ENCODE results near the gene ZNF629. TPM values are rescaled to one million over a fixed set of nuclear protein-coding genes. Genes with fewer than 3 reads are reported as not detected.

ZNF629 gene
- total RNA-seq, 5 donors from 2014 or later (not counting 1 experiment from before 2014, with no cell fraction given), result 2.4 to 7.6 (median 4.4) TPM

DNA sequence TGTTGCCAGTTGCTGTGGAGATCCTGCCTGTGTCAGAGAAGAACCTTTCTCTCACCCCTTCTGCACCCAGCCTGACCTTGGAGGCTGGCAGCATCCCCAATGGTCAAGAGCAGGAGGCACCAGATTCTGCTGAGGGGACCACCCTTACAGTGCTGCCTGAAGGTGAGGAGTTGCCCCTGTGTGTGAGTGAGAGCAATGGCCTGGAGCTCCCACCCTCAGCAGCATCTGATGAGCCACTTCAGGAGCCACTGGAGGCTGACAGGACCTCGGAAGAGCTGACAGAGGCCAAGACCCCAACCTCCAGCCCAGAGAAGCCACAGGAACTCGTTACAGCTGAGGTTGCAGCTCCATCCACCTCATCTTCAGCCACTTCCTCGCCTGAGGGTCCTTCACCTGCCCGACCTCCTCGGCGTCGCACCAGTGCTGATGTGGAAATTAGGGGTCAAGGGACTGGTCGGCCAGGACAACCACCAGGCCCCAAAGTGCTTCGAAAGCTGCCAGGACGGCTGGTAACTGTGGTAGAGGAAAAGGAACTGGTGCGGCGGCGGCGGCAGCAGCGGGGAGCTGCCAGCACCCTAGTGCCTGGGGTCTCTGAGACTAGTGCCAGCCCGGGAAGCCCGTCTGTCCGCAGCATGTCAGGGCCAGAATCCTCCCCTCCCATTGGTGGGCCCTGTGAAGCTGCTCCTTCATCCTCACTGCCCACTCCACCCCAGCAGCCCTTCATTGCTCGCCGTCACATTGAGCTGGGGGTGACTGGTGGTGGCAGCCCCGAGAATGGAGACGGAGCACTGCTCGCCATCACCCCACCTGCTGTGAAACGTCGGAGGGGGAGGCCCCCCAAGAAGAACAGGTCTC is 49.0 kb downstream of the ZNF629 start:
- Histone ChIP-seq H3K4me1 (ENCODE audit: control insufficient read depth in 1 of 2, extremely low read depth in 1 of 2, insufficient read depth in 2 of 2, low read length in 2 of 2) (no peaks in the 10 kb centered on the region), H3K4me3 (ENCODE audit: control insufficient read depth in 1 of 2, extremely low read depth in 1 of 2, low read length in 1 of 2) (no peak overlapping the region), H3K27me3 (replicated peaks in 1 of 2; ENCODE audit: control insufficient read depth in 2 of 2, extremely low read depth in 1 of 2, insufficient read depth in 2 of 2, low read length in 1 of 2) (no peaks in the 10 kb centered on the region), H3K9me3 (no peaks in the 10 kb centered on the region), H3K27ac (ENCODE audit: low read length) (no peak overlapping the region), H3K36me3 (ENCODE audit: control insufficient read depth in 2 of 2, extremely low read depth in 1 of 2, insufficient read depth in 1 of 2, low read length in 1 of 2) (peaks cover 30 to 70% of the 10 kb centered on the region in 2 donors)
- peaks cover 9 to 21% (median 14%) of the 10 kb centered on the region in 3 donors for H3K4me1 Mint-ChIP-seq
- ChIA-PET POLR2A (no interaction called here), CTCF (no interaction called here)
- H3K27ac Mint-ChIP-seq, result no peak overlapping the region
- H3K27me3 Mint-ChIP-seq, result no peaks in the 10 kb centered on the region
- ATAC-seq (replicated peaks in 1 of 4), result no peak
- no peak overlapping the region for H3K4me3 Mint-ChIP-seq
- no peaks in the 10 kb centered on the region for H3K9me3 Mint-ChIP-seq
- peaks cover 52% of the 10 kb centered on the region for H3K36me3 Mint-ChIP-seq
- WGBS (ENCODE audit: insufficient coverage), result 100% methylated on average over 11 of the region's 25 CpGs
- no peak for DNase-seq

DNA sequence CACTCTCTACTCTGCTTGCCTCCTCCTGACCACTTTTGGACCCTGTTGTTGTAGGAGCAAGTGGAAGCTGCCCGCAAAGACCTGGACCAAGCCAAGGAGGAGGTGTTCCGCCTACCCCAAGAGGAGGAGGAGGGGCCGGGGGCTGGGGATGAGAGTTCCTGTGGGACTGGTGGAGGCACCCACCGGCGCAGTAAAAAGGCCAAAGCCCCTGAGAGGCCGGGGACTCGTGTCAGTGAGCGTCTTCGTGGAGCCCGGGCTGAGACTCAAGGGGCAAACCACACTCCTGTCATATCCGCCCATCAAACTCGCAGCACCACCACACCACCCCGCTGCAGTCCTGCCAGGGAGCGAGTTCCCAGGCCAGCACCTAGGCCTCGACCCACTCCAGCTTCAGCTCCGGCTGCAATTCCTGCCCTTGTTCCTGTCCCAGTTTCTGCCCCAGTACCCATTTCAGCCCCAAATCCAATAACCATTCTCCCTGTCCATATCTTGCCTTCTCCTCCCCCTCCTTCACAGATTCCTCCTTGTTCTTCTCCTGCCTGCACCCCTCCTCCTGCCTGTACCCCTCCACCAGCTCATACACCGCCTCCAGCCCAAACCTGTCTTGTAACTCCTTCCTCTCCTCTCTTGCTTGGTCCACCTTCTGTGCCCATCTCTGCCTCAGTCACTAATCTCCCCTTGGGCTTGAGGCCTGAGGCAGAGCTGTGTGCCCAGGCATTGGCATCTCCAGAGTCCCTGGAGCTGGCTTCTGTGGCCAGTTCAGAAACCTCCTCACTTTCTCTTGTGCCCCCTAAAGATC is 49.8 kb downstream of the ZNF629 start:
- POLR2A ChIA-PET, result interaction anchor here in 1 of 2 donors (0.6 kb wide), 1 partner anchor 12 kb away, joined by 4 read pairs; no protein-coding TSS in a partner anchor
- peaks cover 55% of the 10 kb centered on the region for H3K36me3 Mint-ChIP-seq
- no peak for DNase-seq
- peak overlapping the region in 1 of 2 donors; percentile 44 for H3K27ac Mint-ChIP-seq
- Histone ChIP-seq H3K9me3 (no peaks in the 10 kb centered on the region), H3K4me1 (ENCODE audit: control insufficient read depth in 1 of 2, extremely low read depth in 1 of 2, insufficient read depth in 2 of 2, low read length in 2 of 2) (no peaks in the 10 kb centered on the region), H3K4me3 (ENCODE audit: control insufficient read depth in 1 of 2, extremely low read depth in 1 of 2, low read length in 1 of 2) (no peak overlapping the region), H3K27me3 (replicated peaks in 1 of 2; ENCODE audit: control insufficient read depth in 2 of 2, extremely low read depth in 1 of 2, insufficient read depth in 2 of 2, low read length in 1 of 2) (no peaks in the 10 kb centered on the region), H3K27ac (ENCODE audit: low read length) (no peak overlapping the region), H3K36me3 (ENCODE audit: control insufficient read depth in 2 of 2, extremely low read depth in 1 of 2, insufficient read depth in 1 of 2, low read length in 1 of 2) (peaks cover 30 to 70% of the 10 kb centered on the region in 2 donors)
- H3K9me3 Mint-ChIP-seq, result no peaks in the 10 kb centered on the region
- H3K27me3 Mint-ChIP-seq, result no peaks in the 10 kb centered on the region
- no peak for ATAC-seq (replicated peaks in 1 of 4)
- peaks cover 9 to 19% (median 14%) of the 10 kb centered on the region in 3 donors for H3K4me1 Mint-ChIP-seq
- WGBS (ENCODE audit: insufficient coverage), result 94% methylated on average over 16 of the region's 17 CpGs
- H3K4me3 Mint-ChIP-seq, result no peak overlapping the region
- CTCF ChIA-PET, result no interaction called here

DNA sequence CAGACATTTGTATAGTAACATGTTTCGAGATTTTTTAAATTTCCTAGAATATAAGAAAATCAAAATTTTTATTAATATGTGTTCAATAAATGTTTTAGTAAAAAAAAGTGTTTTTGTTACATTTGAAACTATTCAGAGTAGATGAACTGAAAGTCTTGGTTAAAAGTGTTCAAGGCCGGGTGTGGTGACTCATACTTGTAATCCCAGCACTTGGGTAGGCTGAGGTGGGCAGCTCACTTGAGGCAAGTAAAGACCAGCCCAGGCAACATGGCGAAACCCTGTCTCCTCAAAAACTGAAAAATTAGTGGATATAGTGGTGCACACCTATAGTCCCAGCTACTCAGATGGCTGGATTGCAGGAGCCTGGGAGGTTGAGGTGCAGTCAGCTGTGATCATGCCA is 55.6 kb downstream of the ZNF629 start:
- Histone ChIP-seq H3K27me3 (replicated peaks in 1 of 2; ENCODE audit: control insufficient read depth in 2 of 2, extremely low read depth in 1 of 2, insufficient read depth in 2 of 2, low read length in 1 of 2) (no peaks in the 10 kb centered on the region), H3K4me1 (ENCODE audit: control insufficient read depth in 1 of 2, extremely low read depth in 1 of 2, insufficient read depth in 2 of 2, low read length in 2 of 2) (no peaks in the 10 kb centered on the region), H3K36me3 (ENCODE audit: control insufficient read depth in 2 of 2, extremely low read depth in 1 of 2, insufficient read depth in 1 of 2, low read length in 1 of 2) (peaks cover 11 to 65% of the 10 kb centered on the region in 2 donors), H3K4me3 (ENCODE audit: control insufficient read depth in 1 of 2, extremely low read depth in 1 of 2, low read length in 1 of 2) (no peak overlapping the region), H3K9me3 (no peaks in the 10 kb centered on the region), H3K27ac (ENCODE audit: low read length) (no peak overlapping the region)
- CTCF ChIA-PET, result no interaction called here
- Mint-ChIP-seq H3K4me1 (peaks cover 0 to 5% (median 2%) of the 10 kb centered on the region in 3 donors), H3K4me3 (no peak overlapping the region), H3K9me3 (no peaks in the 10 kb centered on the region), H3K27ac (no peak overlapping the region), H3K27me3 (no peaks in the 10 kb centered on the region), H3K36me3 (peaks cover 42% of the 10 kb centered on the region)
- ATAC-seq (replicated peaks in 1 of 4) (no peak), DNase-seq (no peak)
- 50% methylated on average over 1 of the region's 3 CpGs for WGBS (ENCODE audit: insufficient coverage)
- POLR2A ChIA-PET, result no interaction called here

DNA sequence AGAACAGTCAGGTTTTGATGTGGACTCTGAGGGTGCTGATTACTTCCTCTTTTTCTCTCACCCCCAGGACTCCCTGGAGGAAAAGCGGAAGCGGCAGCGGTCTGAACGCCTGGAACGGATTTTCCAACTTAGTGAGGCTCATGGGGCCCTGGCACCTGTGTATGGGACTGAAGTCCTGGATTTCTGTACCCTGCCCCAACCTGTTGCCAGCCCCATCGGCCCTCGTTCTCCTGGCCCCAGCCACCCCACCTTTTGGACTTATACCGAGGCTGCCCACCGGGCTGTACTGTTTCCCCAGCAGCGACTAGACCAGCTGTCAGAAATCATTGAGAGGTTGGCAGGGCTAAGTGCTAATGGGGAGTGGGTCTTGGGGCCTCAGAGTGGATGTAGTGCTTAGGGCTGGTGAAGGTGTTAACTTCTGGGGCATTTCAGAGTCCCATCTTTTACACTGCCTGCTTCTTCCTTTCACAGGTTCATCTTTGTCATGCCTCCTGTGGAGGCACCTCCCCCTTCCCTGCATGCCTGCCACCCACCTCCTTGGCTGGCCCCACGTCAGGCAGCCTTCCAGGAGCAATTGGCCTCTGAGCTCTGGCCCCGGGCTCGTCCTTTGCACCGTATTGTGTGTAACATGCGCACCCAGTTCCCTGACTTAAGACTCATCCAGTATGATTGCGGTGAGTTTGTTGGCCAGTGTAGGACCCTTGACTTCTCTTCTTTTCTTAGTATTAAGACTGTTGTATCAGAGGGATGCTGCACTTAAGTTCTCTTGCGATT is 57.9 kb downstream of the ZNF629 start:
- Histone ChIP-seq H3K4me1 (ENCODE audit: control insufficient read depth in 1 of 2, extremely low read depth in 1 of 2, insufficient read depth in 2 of 2, low read length in 2 of 2) (no peaks in the 10 kb centered on the region), H3K9me3 (no peaks in the 10 kb centered on the region), H3K4me3 (ENCODE audit: control insufficient read depth in 1 of 2, extremely low read depth in 1 of 2, low read length in 1 of 2) (no peak overlapping the region), H3K36me3 (ENCODE audit: control insufficient read depth in 2 of 2, extremely low read depth in 1 of 2, insufficient read depth in 1 of 2, low read length in 1 of 2) (peaks cover 15 to 69% of the 10 kb centered on the region in 2 donors), H3K27me3 (replicated peaks in 1 of 2; ENCODE audit: control insufficient read depth in 2 of 2, extremely low read depth in 1 of 2, insufficient read depth in 2 of 2, low read length in 1 of 2) (no peaks in the 10 kb centered on the region), H3K27ac (ENCODE audit: low read length) (no peak overlapping the region)
- peaks cover 44% of the 10 kb centered on the region for H3K36me3 Mint-ChIP-seq
- peaks cover 2 to 6% (median 5%) of the 10 kb centered on the region in 3 donors for H3K4me1 Mint-ChIP-seq
- DNase-seq, result no peak
- WGBS (ENCODE audit: insufficient coverage), result 86% methylated on average over 3 of the region's 17 CpGs
- CTCF ChIA-PET, result no interaction called here
- H3K4me3 Mint-ChIP-seq, result no peak overlapping the region
- POLR2A ChIA-PET, result interaction anchor here in 1 of 2 donors (0.5 kb wide), 1 partner anchor 11 kb away, joined by 6 read pairs; no protein-coding TSS in a partner anchor
- H3K27me3 Mint-ChIP-seq, result no peaks in the 10 kb centered on the region
- no peak overlapping the region for H3K27ac Mint-ChIP-seq
- ATAC-seq (replicated peaks in 1 of 4), result no peak
- H3K9me3 Mint-ChIP-seq, result no peaks in the 10 kb centered on the region

Other genes starting within 250 kb of the ZNF629 start
- 10 to 100 TPM; 14.9 to 33.9 (median 27.3) TPM for gene ZNF764, start 228.8 kb downstream of the ZNF629 start, total RNA-seq
- 10 to 100 TPM; 11.9 to 25.9 (median 20.7) TPM for gene ZNF688, start 215.5 kb downstream of the ZNF629 start, total RNA-seq
- gene ZNF785, start 201.5 kb downstream of the ZNF629 start, total RNA-seq, result 10 to 100 TPM; 11.7 to 30.9 (median 26.6) TPM
- gene ZNF689, start 176.8 kb downstream of the ZNF629 start, total RNA-seq, result 10 to 100 TPM; 11.0 to 13.7 (median 12.4) TPM
- 100 to 1,000 TPM in 2 of 5 donors, 10 to 100 TPM in 3; 57.9 to 121 (median 89.6) TPM for gene PRR14, start 136.2 kb downstream of the ZNF629 start, total RNA-seq
- 100 to 1,000 TPM; 159 to 186 (median 167) TPM for gene FBRS, start 128.8 kb downstream of the ZNF629 start, total RNA-seq
- 100 to 1,000 TPM in 3 of 5 donors, 10 to 100 TPM in 2; 82.8 to 124 (median 114) TPM for gene SRCAP, start 88.0 kb downstream of the ZNF629 start, total RNA-seq
- gene PHKG2, start 38.8 kb downstream of the ZNF629 start, total RNA-seq, result 10 to 100 TPM; 36.4 to 57.8 (median 48.9) TPM
- 1 to 10 TPM; 1.3 to 3.1 (median 2.7) TPM for gene CFAP119, start 25.1 kb downstream of the ZNF629 start, total RNA-seq
- gene RNF40, start 24.9 kb downstream of the ZNF629 start, total RNA-seq, result 100 to 1,000 TPM in 1 of 5 donors, 10 to 100 TPM in 4; 55.7 to 106 (median 95.9) TPM
- 10 to 100 TPM; 21.0 to 31.9 (median 26.9) TPM for gene BCL7C, start 106.9 kb upstream of the ZNF629 start, total RNA-seq
- under 1 TPM in 3 of 5 donors, not detected in 2; 0.38 to 0.47 (median 0.39) TPM for gene CTF1, start 109.4 kb upstream of the ZNF629 start, total RNA-seq
- gene FBXL19, start 136.4 kb upstream of the ZNF629 start, total RNA-seq, result 10 to 100 TPM; 11.5 to 22.0 (median 18.1) TPM
- 10 to 100 TPM in 3 of 5 donors, 1 to 10 TPM in 2; 6.6 to 22.3 (median 20.8) TPM for gene ORAI3, start 161.9 kb upstream of the ZNF629 start, total RNA-seq
- gene SETD1A, start 170.5 kb upstream of the ZNF629 start, total RNA-seq, result 10 to 100 TPM; 34.6 to 43.6 (median 38.2) TPM
- gene HSD3B7, start 198.0 kb upstream of the ZNF629 start, total RNA-seq, result 1 to 10 TPM in 3 of 5 donors, under 1 TPM in 2; 0.33 to 3.5 (median 1.3) TPM
- gene STX1B, start 223.4 kb upstream of the ZNF629 start, total RNA-seq, result 1 to 10 TPM; 2.3 to 3.9 (median 3.4) TPM
- gene STX4, start 246.4 kb upstream of the ZNF629 start, total RNA-seq, result 100 to 1,000 TPM in 2 of 5 donors, 10 to 100 TPM in 3; 73.9 to 110 (median 94.6) TPM

All from T-cell (primary cell).